KMS-11 (cell line): ENCODE data around the gene DGAT2.

Experiments
- H2AFZ ChIP-seq: fragments of 200-600 bp; sonication (generic); 2 replicates; pipeline ENCODE4 v1.6.1; 2016; ENCODE audit warnings: antibody characterized with exemption, mixed run types, low read depth
- H3K27ac ChIP-seq: fragments of 200-600 bp; sonication (generic); 2 replicates; pipeline ENCODE4 v1.6.1; 2016; ENCODE audit warnings: mild to moderate bottlenecking, mixed run types
- H3K27me3 ChIP-seq: fragments of 200-600 bp; sonication (generic); 2 replicates; pipeline ENCODE4 v1.6.1; 2017; ENCODE audit warnings: mild to moderate bottlenecking, low read depth, mixed run types, moderate library complexity; ENCODE audit not compliant: insufficient read depth
- H3K36me3 ChIP-seq: fragments of 200-600 bp; sonication (generic); 2 replicates; pipeline ENCODE4 v1.6.1; 2017; ENCODE audit warnings: mild to moderate bottlenecking, mixed run types; ENCODE audit not compliant: insufficient read depth
- H3K4me1 ChIP-seq: fragments of 200-600 bp; sonication (generic); 2 replicates; pipeline ENCODE4 v1.6.1; 2016; ENCODE audit warnings: mild to moderate bottlenecking, low read depth, mixed run types; ENCODE audit not compliant: poor library complexity, severe bottlenecking
- H3K4me2 ChIP-seq: fragments of 200-600 bp; sonication (generic); 2 replicates; pipeline ENCODE4 v1.7.0; 2016; ENCODE audit warnings: mild to moderate bottlenecking, mixed run types
- H3K4me3 ChIP-seq: fragments of 200-600 bp; sonication (generic); IDR thresholded peaks from 2 replicates; pipeline ENCODE4 v1.6.1; 2017; ENCODE audit warnings: low read depth, low read length, mixed read lengths; ENCODE audit not compliant: insufficient read depth
- H3K79me2 ChIP-seq: fragments of 200-600 bp; sonication (generic); 2 replicates; pipeline ENCODE4 v1.6.1; 2016; ENCODE audit warnings: low read depth, mixed run types; ENCODE audit not compliant: insufficient read depth
- H3K9ac ChIP-seq: fragments of 200-600 bp; sonication (generic); 2 replicates; pipeline ENCODE4 v1.6.1; 2016; ENCODE audit warnings: mild to moderate bottlenecking, mixed run types
- H4K20me1 ChIP-seq: fragments of 200-600 bp; sonication (generic); 2 replicates; pipeline ENCODE4 v1.6.1; 2016; ENCODE audit warnings: mild to moderate bottlenecking, mixed run types; ENCODE audit not compliant: insufficient read depth
- CTCF ChIP-seq: fragments of 200-600 bp; sonication (generic); conservative IDR thresholded peaks from 2 replicates; pipeline ENCODE4 v1.6.1; 2017; ENCODE audit warnings: low read depth, mild to moderate bottlenecking, antibody characterized with exemption, low read length, moderate library complexity, mixed read lengths

The DGAT2 gene

DNA sequence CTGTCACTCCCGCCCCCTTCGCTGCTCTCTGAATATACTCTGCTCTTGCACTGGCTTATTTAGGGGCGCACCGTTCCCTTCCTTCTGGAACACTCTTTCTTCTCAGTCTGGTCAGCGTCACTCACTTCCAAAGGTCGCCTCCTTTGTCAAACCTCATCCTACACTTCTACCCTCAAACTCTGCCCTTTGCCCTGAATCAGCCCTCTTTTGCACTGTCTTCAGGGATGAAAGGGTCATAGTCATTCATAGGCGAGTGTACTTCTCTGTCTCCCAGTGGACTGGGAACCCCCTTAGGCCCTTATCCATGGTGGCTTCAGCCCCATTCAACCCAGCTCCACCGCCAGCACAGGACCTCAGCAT, 35.5 kb upstream of the DGAT2 start:
- no peaks in the 10 kb centered on the region for H4K20me1 ChIP-seq
- H3K4me1 ChIP-seq = no peaks in the 10 kb centered on the region
- no peaks in the 10 kb centered on the region for H3K79me2 ChIP-seq
- no peak overlapping the region for H3K4me2 ChIP-seq
- H3K9ac ChIP-seq = no peak overlapping the region
- TF ChIP-seq CTCF = no peak
- no peak overlapping the region for H3K27ac ChIP-seq
- H2AFZ ChIP-seq = no peak overlapping the region
- H3K4me3 ChIP-seq = no peak overlapping the region
- no peaks in the 10 kb centered on the region for H3K36me3 ChIP-seq
- no peaks in the 10 kb centered on the region for H3K27me3 ChIP-seq

GRCh38 chr11:75733431-75734107, 35.0 kb upstream of the DGAT2 start:
- no peak overlapping the region for H3K9ac ChIP-seq
- no peak overlapping the region for H3K4me3 ChIP-seq
- H3K36me3 ChIP-seq = no peaks in the 10 kb centered on the region
- H2AFZ ChIP-seq = no peak overlapping the region
- no peaks in the 10 kb centered on the region for H4K20me1 ChIP-seq
- TF ChIP-seq CTCF = no peak
- no peaks in the 10 kb centered on the region for H3K4me1 ChIP-seq
- H3K27ac ChIP-seq = no peak overlapping the region
- no peak overlapping the region for H3K4me2 ChIP-seq
- no peaks in the 10 kb centered on the region for H3K27me3 ChIP-seq
- H3K79me2 ChIP-seq = no peaks in the 10 kb centered on the region

DNA sequence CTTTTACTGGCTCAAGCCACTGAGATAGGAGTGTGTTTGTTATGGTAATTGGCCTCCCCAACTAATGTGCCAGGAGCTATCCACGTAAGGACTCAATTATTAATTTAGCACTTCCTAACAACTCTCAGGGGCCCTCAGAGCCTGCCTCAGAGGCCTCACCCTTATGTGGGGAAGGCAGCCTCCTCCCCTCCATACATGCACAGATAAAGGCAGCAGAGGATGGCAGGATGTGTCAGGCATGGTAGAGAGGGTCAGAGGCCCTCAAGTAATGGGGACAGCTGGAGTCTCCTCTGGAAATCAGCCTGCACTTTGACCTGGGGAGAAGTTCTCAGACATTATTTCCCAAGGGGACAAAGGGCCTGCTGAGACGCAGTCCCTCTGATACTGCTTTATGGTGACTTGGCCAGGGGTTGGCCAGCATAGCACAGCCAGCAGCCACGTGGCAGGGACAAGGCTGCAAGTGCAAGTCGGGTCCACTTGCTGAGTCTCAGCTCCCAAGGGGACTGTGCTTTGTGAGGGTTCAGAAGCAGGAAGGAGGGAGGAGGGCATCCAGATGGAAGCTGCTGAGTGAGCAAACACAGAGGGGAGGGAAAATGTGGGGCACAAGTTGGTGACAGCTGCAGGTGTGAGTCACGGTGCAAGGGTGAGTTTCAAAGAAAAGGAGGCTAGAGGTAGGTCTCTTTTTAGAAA, 33.9 kb upstream of the DGAT2 start:
- H3K4me2 ChIP-seq = no peak overlapping the region
- no peaks in the 10 kb centered on the region for H3K4me1 ChIP-seq
- H4K20me1 ChIP-seq = no peaks in the 10 kb centered on the region
- no peak overlapping the region for H3K9ac ChIP-seq
- no peaks in the 10 kb centered on the region for H3K27me3 ChIP-seq
- TF ChIP-seq CTCF = no peak
- H3K36me3 ChIP-seq = no peaks in the 10 kb centered on the region
- H2AFZ ChIP-seq = no peak overlapping the region
- H3K4me3 ChIP-seq = no peak overlapping the region
- no peaks in the 10 kb centered on the region for H3K79me2 ChIP-seq
- H3K27ac ChIP-seq = no peak overlapping the region

DNA sequence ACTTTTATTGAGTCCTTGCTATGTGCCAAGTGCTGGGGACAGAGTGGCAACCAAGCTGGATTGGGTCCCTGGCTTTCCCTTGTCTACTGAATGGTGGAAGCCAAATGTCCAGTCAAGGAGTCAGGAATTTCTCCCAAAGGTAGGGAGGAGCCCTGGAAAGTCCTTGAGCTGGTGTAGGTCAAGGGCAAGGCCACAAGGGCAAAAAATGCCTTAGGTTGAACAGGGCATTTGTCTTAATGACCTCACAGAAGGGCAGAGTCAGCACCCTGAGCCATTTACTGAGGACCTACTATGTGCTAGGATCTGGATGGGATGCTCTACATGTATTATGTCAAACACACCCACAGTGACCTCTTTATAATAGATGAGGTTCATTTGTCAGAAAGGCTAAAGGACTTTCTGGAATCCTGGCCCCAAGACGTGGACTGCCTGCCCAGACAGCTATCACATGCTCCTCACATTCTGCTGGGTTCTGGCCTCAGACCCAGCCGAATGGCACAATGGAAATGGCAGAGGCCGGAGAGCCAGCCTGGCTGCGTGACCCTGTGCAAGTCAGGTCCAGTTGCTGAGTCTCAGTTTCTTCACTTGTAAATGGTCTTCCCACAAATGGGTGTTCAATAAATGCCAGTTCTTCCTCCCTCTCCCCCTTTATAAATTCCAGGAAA, 33.3 kb upstream of the DGAT2 start:
- no peak for TF ChIP-seq CTCF
- Histone ChIP-seq H3K36me3 (no peaks in the 10 kb centered on the region), H3K27me3 (no peaks in the 10 kb centered on the region), H4K20me1 (no peaks in the 10 kb centered on the region), H3K4me3 (no peak overlapping the region), H3K27ac (no peak overlapping the region), H3K4me1 (no peaks in the 10 kb centered on the region), H3K4me2 (no peak overlapping the region), H3K79me2 (no peaks in the 10 kb centered on the region), H3K9ac (no peak overlapping the region), H2AFZ (no peak overlapping the region)
